Measurements from ENCODE around the gene NT5C3A. TPM values are rescaled to one million over a fixed set of nuclear protein-coding genes. Genes with fewer than 3 reads are reported as not detected.

NT5C3A gene
- total and polyA plus RNA-seq, 2 of the 8 experiments (the other 6 are each of a cell fraction or from before 2014, with no cell fraction given): 7.5 to 22.7 TPM

DNA sequence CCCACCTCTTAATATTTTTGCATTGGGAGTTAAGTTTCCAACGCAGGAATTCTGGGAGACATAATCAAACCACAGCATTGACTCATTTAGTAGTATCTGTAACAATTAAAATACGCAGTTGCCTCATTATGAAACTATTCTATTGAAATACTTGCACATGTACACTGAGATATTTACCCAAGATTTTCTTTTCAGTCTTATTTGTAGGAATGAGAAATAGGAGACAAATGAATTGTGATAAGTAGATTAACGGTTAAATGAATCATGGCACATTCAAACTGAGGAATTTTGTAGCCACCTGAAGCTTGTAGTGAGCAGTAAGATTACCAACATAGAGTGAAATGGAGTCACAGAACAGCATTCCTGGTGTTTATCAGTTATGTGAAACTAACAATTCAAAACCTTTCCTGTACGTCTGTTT lies 28.5 kb upstream of the NT5C3A start:
- H2BK20ac ChIP-seq (ENCODE audit: low read length): no peak overlapping the region
- H4K5ac ChIP-seq (ENCODE audit: insufficient read length, low read depth, low read length): no peak overlapping the region
- no peak overlapping the region for H3K4me3 ChIP-seq (ENCODE audit: extremely low read depth in 1 of 4, insufficient read depth in 2 of 4, low read depth in 3 of 4, low read length in 4 of 4)
- H3K4ac ChIP-seq (replicated peaks; ENCODE audit: insufficient read length, low read depth, low read length): no peak overlapping the region
- H3K14ac ChIP-seq (ENCODE audit: insufficient read length): no peak overlapping the region
- no peak overlapping the region for H3K18ac ChIP-seq (ENCODE audit: extremely low read depth, low read length)
- no peak overlapping the region for H2BK12ac ChIP-seq (ENCODE audit: low read depth, low read length)
- H3K79me1 ChIP-seq (ENCODE audit: low read depth, low read length): no peaks in the 10 kb centered on the region
- H3K4me1 ChIP-seq (replicated peaks in 1 of 4; ENCODE audit: control insufficient read depth in 3 of 4, insufficient read depth in 4 of 4, low read length in 3 of 4): no peaks in the 10 kb centered on the region
- no peak overlapping the region for H2BK120ac ChIP-seq (replicated peaks; ENCODE audit: low read depth, low read length)
- no peak overlapping the region for H2BK15ac ChIP-seq (ENCODE audit: low read length)
- H3K9me3 ChIP-seq (ENCODE audit: insufficient read depth in 2 of 2, low read depth in 1 of 2, low read length in 1 of 2): no peaks in the 10 kb centered on the region
- ChIA-PET CTCF (ENCODE audit: partially characterized antibody) (interaction anchor here (0.9 to 2.8 kb wide), 4 partner anchors 14 to 161 kb away, joined by 3 to 12 read pairs (median 4); partner anchors contain the start of gene RP9), POLR2A (ENCODE audit: partially characterized antibody) (interaction anchor here (1.6 kb wide), 1 partner anchor 13 kb away, joined by 4 read pairs; no protein-coding TSS in a partner anchor)
- H2AK5ac ChIP-seq (ENCODE audit: low read depth, low read length): no peak overlapping the region
- no peak overlapping the region for H3K9ac ChIP-seq (replicated peaks in 1 of 4; ENCODE audit: extremely low read depth in 1 of 4, low read depth in 3 of 4, low read length in 3 of 4)
- H3K79me2 ChIP-seq (ENCODE audit: control insufficient read depth in 1 of 2, insufficient read depth in 2 of 2, low read length in 2 of 2): no peaks in the 10 kb centered on the region
- no peak overlapping the region for H3K4me2 ChIP-seq (ENCODE audit: insufficient read depth in 1 of 2, low read depth in 2 of 2, low read length in 2 of 2)
- no peak overlapping the region for H3K23ac ChIP-seq (ENCODE audit: insufficient read length)
- no peaks in the 10 kb centered on the region for H3K27me3 ChIP-seq (replicated peaks in 1 of 4; ENCODE audit: control insufficient read depth in 3 of 4, extremely low read depth in 1 of 4, insufficient read depth in 3 of 4, low read length in 3 of 4)
- H3K27ac ChIP-seq (ENCODE audit: low read depth, low read length): no peak overlapping the region
- DNase-seq (ENCODE audit: low read depth in 1 of 2, low spot score in 2 of 2) (no peak), FAIRE-seq (no peak)
- WGBS, 2 experiments (ENCODE audit: extremely low coverage in 1 of 2, insufficient coverage in 1 of 2, insufficient read length in 1 of 2, insufficient replicate concordance in 2 of 2, low coverage in 1 of 2, low lambda C conversion rate in 2 of 2, missing lambda C conversion rate in 1 of 2): 89% methylated on average over 4 of the region's 4 CpGs; no CpG with 5 or more reads in 1 of the 2 experiments
- no peaks in the 10 kb centered on the region for H3K23me2 ChIP-seq (ENCODE audit: low read depth, low read length)
- no peak overlapping the region for H2AFZ ChIP-seq (ENCODE audit: low read length)
- H3K36me3 ChIP-seq (ENCODE audit: control insufficient read depth in 2 of 4, insufficient read depth in 4 of 4, low read length in 3 of 4): peaks cover 0 to 15% (median 9%) of the 10 kb centered on the region in 4 experiments; a peak in 6 of 8 replicates
- H3K56ac ChIP-seq (replicated peaks; ENCODE audit: insufficient read length, low read depth, low read length): no peak overlapping the region
- H4K20me1 ChIP-seq (replicated peaks in 1 of 2; ENCODE audit: control insufficient read depth in 1 of 2, insufficient read depth in 2 of 2, low read length in 2 of 2): peaks cover 0 to 2% of the 10 kb centered on the region in 2 experiments
- no peak overlapping the region for H4K91ac ChIP-seq (replicated peaks; ENCODE audit: insufficient read length, low read length)
- H2BK5ac ChIP-seq (ENCODE audit: low read depth, low read length): no peak overlapping the region
- H4K8ac ChIP-seq (ENCODE audit: extremely low read depth, insufficient read depth, low read length): no peak overlapping the region
- TF ChIP-seq SIX5 (IDR thresholded peaks at IDR 0.05; ENCODE audit: low read depth, low read length) (no peak), RBBP5 (IDR thresholded peaks at IDR 0.05; ENCODE audit: borderline replicate concordance, low read depth, low read length) (no peak), HDAC6 (IDR thresholded peaks at IDR 0.05; ENCODE audit: low read depth, low read length) (no peak), EGR1 (IDR thresholded peaks at IDR 0.05; ENCODE audit: borderline replicate concordance, low read depth, low read length) (no peak), TEAD4 (IDR thresholded peaks at IDR 0.05; ENCODE audit: low read depth, low read length) (no peak), MAFK (IDR thresholded peaks at IDR 0.05; ENCODE audit: low read depth, low read length) (no peak), RXRA (IDR thresholded peaks at IDR 0.05; ENCODE audit: insufficient read depth, low read depth, low read length) (no peak), KDM1A (IDR thresholded peaks at IDR 0.05; ENCODE audit: borderline replicate concordance, low read length) (no peak), EZH2 (IDR thresholded peaks at IDR 0.05; ENCODE audit: low read depth, low read length, severe bottlenecking) (no peak), YY1 (IDR thresholded peaks at IDR 0.05; ENCODE audit: low read depth, low read length) (no peak), CREB1 (IDR thresholded peaks at IDR 0.05) (no peak)
- TF ChIP-seq, protein P1, sequence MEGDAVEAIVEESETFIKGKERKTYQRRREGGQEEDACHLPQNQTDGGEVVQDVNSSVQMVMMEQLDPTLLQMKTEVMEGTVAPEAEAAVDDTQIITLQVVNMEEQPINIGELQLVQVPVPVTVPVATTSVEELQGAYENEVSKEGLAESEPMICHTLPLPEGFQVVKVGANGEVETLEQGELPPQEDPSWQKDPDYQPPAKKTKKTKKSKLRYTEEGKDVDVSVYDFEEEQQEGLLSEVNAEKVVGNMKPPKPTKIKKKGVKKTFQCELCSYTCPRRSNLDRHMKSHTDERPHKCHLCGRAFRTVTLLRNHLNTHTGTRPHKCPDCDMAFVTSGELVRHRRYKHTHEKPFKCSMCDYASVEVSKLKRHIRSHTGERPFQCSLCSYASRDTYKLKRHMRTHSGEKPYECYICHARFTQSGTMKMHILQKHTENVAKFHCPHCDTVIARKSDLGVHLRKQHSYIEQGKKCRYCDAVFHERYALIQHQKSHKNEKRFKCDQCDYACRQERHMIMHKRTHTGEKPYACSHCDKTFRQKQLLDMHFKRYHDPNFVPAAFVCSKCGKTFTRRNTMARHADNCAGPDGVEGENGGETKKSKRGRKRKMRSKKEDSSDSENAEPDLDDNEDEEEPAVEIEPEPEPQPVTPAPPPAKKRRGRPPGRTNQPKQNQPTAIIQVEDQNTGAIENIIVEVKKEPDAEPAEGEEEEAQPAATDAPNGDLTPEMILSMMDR (IDR thresholded peaks at IDR 0.05; ENCODE audit: control extremely low read depth in 1 of 3, insufficient read depth in 1 of 3, low read depth in 1 of 3, low read length in 3 of 3): no peak

Measured in H1 (cell line).